Measurements from ENCODE around the gene COMMD2.

Gene COMMD2

GRCh38 chr3:149763565-149764195, 11.4 kb upstream of the COMMD2 start:
- no peak for DNase-seq (ENCODE audit: low read depth, low spot score)

DNA sequence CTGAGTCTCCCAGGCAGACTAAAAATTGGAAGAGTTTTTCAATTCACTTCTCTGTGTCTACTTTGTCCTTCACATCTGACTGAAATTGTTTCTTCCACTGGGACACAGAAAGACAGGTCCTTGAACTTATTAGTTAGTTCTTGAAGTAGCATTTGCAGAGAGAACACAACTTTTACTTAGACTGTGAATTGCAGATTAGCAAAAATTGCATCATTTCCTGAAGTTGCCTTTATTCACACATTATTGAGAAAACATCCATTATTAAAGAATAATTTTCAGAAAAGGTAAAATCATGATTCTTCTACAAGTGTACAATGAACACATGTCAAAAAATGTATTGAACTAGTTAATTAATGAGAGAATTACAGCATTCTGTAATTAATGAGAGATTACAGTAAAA, 1.4 kb upstream of the COMMD2 start:
- no peak for DNase-seq (ENCODE audit: low read depth, low spot score)

DNA sequence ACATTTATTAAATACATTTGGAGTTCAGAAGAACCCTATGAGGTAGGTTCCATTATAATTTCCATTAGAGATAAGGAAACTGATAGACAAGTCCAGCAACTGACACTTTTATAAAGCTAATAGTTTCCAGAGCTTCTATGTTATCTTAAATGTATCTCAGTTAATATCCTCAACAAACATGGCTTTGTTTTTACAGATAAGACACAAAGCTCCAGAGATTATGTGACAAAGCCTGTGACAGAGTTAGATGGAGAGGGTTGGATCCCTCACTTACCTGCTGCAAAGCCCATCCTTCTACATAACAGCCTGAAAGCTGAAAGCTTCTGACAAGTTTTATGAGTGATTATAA, 473 bp upstream of the COMMD2 start:
- no peak for DNase-seq (ENCODE audit: low read depth, low spot score)

- DNase-seq (ENCODE audit: low read depth, low spot score) = no peak
These were observed 738 bp downstream of the COMMD2 start for GRCh38 chr3:149751551-149751950.

GRCh38 chr3:149744606-149745005, 7.7 kb downstream of the COMMD2 start:
- DNase-seq (ENCODE audit: low read depth, low spot score) = no peak

GRCh38 chr3:149744151-149744550, 8.1 kb downstream of the COMMD2 start:
- no peak for DNase-seq (ENCODE audit: low read depth, low spot score)

- DNase-seq (ENCODE audit: low read depth, low spot score) = no peak
These were observed 12.9 kb downstream of the COMMD2 start for GRCh38 chr3:149739396-149739795.

- DNase-seq (ENCODE audit: low read depth, low spot score) = no peak
These were observed 13.4 kb downstream of the COMMD2 start for GRCh38 chr3:149738876-149739275.

GRCh38 chr3:149736953-149737205, 15.4 kb downstream of the COMMD2 start:
- no peak for DNase-seq (ENCODE audit: low read depth, low spot score)

DNA sequence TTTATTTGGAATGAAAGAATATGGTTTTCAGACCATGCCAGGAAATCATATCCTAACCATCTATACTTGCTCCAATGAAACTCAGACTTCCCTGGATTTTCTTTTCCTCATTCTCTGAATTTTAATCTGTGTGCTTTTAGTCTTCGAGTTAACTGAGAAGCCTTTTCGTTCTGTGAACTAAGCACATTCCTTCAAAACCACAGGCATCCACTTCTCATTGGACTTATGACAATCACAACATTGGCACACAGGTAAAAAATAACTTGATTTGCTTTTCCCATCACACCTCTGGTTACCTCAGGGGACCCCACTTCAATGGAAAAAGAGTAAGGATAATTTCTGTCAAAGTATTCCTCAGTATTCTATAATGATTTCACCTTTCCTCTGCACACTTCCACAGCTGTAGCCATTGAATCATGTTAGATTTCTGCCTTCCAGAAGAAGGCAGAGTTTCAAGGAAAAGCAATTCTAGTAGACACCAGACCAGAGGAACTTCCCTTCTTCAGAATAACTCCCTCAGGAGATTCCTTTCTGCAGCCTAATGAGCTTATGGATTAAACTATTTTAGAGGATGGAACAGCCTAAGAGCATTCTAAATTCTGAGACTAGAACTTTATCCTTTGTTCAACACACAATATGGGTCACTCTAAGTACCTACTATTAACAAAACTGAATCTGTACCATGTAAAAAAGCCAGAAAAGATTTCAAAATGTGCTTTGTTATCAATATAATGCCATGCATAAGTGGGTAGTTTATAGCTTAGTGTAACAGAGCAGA, 15.9 kb downstream of the COMMD2 start:
- peak; percentile 6 for DNase-seq (ENCODE audit: low read depth, low spot score)

- DNase-seq (ENCODE audit: low read depth, low spot score) = no peak
These were observed 20.1 kb downstream of the COMMD2 start for GRCh38 chr3:149732234-149732633.

GRCh38 chr3:149727656-149728055, 24.6 kb downstream of the COMMD2 start:
- no peak for DNase-seq (ENCODE audit: low read depth, low spot score)

DNA sequence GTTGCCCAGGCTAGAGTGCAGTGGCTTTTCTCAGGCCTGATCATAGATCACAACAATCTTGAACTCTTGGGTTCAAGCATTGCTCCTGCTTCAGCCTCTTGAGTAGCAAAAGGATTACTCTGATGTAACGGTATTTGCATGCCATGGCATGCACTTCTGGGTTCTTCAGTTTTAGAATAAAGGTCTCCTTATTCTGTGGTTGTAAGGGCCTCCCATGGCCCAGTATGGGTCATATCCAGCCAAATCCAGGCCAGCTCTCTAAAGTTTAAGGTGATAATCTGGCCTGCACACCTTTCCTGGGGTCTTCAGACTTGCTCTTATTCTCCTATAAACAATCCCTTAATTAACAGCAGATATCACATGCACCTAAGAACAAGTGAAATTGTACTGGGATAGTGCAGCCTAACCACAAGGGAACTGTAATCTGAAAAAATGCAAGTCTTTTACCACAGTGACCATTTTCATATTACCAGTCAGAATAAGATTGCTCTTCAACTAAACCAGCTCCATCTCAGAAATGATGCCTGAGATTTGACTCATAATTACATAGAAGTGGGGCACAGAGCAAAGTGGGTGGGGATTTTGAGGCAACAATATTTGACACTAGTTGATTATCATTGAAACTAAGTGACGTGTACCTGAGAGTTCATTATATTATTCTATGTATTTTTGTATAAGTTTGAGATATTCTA, 25.4 kb downstream of the COMMD2 start:
- no peak for DNase-seq (ENCODE audit: low read depth, low spot score)

- no peak for DNase-seq (ENCODE audit: low read depth, low spot score)
These were observed 28.5 kb downstream of the COMMD2 start for GRCh38 chr3:149723781-149724180.

GRCh38 chr3:149720918-149721317, 31.4 kb downstream of the COMMD2 start:
- DNase-seq (ENCODE audit: low read depth, low spot score) = no peak

GRCh38 chr3:149717391-149718056, 34.8 kb downstream of the COMMD2 start:
- peak; percentile 49 for DNase-seq (ENCODE audit: low read depth, low spot score)

GRCh38 chr3:149716984-149717383, 35.3 kb downstream of the COMMD2 start:
- DNase-seq (ENCODE audit: low read depth, low spot score) = no peak

GRCh38 chr3:149715247-149715646, 37.0 kb downstream of the COMMD2 start:
- no peak for DNase-seq (ENCODE audit: low read depth, low spot score)

DNA sequence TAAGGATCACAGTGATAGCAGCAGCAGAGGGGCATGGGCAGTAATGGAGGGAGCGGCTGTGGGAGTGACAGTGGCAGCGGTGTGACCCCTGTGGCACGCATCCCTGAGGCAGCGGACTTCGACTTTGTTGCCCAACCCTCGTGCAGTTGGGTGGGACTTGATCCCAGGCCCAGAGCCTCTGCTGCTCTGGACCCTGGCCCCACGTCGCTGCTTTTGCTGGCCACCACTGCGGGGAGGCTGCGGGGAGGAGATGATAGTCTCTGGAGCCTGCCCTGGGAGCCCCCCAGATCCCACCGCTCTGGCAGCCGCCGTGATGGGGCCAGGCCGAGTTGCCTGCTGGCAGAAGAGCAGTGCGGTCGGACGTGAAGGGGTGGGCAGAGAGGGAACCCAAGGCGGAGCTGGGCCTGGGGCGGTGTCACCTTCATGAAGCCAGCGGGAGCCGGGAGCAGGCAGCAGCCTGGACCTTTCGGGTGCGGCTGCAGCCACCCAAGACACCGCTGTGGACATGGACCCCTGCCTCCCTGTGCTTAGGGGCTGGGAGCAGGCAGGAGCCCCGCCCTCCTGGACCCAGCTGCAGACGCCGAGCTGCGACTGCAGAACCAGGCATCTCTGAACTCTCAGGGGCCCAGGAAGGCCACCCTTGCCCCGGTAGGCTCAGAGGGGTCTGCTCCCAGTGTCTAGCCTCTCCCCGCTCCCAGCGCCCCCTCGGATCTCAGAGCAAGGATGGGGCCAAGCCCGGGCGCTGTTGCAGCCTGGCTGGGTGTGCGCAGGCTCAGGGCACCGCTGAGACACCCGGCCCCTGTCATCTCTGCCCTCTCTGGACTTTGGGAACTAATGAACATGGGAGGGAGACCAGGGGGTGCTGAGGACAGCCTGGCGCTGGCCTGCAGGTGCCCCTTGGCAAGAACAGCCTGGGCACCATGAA, 38.3 kb downstream of the COMMD2 start:
- DNase-seq (ENCODE audit: low read depth, low spot score) = no peak

GRCh38 chr3:149706905-149707304, 45.4 kb downstream of the COMMD2 start:
- no peak for DNase-seq (ENCODE audit: low read depth, low spot score)

- DNase-seq (ENCODE audit: low read depth, low spot score) = no peak
These were observed 46.9 kb downstream of the COMMD2 start for GRCh38 chr3:149705416-149705815.

DNA sequence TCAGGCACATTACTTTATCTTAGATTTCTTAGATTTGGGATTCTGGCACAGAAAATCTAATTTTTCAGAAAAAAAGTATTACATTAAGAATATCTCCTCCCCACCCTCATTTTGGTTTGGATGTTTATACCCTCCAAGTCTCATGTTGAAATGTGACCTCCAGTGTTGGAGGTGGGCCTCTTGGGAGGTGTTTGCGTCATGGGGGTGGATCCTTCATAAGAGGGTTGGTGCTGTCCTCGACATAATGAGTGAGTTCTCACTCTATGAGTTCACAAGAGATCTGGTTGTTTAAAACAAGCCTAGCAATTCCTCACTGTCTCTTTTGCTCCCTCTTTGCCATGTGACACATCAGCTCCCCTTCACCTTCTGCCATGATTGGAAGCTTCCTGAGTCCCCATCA, 48.8 kb downstream of the COMMD2 start:
- no peak for DNase-seq (ENCODE audit: low read depth, low spot score)
